DMS153 treated with DMSO at 0.1 percent for 48 hours (cell line): ENCODE data around the gene TM4SF4.

Experiments
- DNase-seq: peaks from one replicate; lab custom pipeline; 2025; ENCODE audit not compliant: unreplicated experiment; lab: John Stamatoyannopoulos, UW

Gene TM4SF4

DNA sequence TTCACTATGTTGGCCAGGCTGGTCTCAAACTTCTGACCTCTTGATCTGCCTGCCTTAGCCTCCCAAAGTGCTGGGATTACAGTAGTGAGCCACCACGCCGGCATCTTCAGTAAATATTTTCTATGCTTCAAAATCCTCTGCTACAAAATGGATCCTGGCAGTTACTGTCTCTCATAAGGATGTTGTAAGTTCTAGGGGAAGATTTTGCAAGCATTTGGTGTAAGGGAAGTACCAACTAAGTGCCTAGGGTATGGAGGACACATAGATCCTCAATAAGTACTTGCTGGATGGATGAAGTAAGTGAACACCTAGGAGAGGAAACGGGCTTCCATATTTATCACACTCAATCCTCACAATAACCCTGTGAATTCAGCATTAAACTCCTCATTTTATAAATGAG lies 6.6 kb downstream of the TM4SF4 start:
- DNase-seq, result no peak

DNA sequence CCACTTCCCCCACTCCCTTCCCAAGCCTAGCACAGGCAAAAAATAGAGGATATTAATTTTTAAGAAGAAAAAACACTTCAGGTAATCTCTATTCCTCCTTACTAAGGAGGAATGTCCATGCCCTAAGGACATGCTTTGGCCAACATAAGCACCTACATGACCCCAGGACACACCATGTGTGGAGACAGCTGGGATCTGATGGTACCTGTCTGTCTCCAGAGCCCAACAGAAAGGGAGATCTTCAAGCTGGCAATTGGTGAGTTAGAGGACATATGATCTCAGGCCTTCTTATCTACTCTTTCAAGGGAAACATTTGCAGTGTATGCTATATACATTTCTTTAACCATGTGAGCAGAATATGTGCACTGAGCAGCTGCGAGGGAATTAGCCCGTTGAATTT lies 7.0 kb downstream of the TM4SF4 start:
- no peak for DNase-seq

DNA sequence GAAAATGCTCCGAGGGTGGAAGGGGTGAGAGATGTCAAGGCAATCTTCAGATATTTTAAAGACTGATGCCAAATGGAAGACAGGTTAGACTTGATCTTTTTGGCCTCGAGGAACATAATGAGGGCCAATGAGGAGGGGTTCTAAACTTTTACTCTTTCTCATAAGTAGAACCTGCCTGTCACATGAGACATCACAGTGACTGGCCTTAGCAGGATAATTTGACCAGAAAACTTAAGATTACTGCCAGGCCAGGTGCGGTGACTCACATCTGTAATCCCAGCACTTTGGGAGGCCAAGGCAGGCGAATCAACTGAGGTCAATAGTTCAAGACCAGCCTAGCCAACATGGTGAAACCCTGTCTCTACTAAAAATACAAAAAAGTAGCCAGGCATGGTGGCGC lies 12.2 kb downstream of the TM4SF4 start:
- DNase-seq, result no peak

DNA sequence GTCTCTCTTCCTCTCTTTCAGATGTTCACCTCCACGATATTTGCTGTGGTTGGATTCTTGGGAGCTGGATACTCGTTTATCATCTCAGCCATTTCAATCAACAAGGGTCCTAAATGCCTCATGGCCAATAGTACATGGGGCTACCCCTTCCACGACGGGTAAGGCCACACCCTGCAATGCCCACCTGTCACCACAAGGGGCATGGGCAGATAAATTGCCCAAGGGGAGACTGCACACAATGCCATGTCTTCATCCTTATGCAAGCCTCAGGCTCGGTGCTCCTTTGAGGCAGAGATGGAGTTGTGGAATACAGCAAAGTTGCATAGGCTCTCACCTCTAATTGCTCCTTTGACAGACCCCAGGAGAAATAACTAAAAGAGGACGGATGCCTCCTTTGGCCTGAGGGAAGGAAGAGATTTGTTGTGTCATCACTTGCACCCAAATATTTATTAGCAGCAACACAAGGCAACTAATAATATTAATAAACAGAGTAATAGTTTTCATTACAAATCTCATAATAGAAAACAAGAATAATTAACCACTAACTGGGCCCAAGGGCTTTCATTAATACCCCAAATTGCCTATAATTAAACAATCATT lies 13.2 kb downstream of the TM4SF4 start:
- no peak for DNase-seq

DNA sequence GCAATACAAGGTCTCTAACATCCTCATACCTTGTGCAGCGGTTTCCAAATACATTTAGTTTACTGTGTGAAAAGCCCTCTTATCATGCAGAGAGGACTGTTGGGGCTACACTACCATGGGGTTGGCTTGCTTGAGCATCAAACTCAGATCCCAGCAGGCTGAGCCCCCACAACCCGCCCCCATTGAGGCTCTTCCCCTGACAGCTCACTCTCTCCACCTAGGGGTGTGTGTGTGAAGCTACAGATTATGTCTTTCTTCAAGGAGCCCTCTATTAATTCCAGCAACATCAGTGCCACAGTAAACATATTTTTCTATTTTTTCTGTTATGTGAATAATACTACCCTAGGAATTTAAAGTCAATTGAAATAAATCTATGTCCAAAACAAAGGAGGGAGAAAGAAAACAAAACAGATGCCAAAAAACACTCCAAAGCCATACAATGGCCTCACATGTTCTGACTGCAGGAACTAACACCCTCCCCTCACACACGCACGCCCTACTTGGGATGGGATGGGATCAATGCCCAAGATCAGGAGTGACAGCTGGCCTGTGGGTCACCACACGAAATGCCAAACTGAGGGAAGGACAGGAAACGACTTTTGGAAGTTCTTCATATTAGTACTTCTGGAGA lies 14.7 kb downstream of the TM4SF4 start:
- no peak for DNase-seq

DNA sequence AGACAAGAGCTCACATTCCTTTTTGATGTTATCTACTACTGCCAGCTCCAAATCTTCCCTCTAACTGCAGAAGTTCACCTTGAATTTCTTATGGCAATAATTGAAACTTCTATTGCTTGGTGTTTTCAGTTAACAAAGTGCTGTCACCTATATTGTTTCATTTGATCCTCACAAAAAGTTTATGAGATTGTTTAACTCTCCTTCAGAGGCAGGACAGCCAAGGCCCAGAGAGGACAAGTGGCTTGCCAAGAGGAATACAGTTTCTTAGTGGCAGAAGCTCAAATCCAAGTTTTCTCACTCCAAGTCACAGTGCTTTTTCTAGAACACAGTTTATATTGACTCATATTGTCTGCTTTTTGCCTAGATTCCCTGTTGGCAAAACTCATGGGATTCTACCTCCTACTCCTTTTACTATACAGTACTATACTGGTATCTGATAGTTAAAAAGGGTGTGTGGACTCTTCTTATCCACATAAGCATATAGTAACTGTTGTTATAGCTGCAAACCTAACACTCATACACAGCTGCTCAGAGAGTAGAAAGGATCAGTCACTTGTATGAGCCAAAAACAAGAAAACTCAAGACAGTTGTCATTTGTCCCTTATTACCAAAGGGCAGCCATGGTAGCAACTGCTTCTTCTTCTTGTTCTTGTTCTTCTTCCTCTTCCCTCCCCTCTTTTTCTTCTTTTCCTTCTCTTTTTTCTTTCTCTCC lies 15.9 kb downstream of the TM4SF4 start:
- DNase-seq, result no peak

DNA sequence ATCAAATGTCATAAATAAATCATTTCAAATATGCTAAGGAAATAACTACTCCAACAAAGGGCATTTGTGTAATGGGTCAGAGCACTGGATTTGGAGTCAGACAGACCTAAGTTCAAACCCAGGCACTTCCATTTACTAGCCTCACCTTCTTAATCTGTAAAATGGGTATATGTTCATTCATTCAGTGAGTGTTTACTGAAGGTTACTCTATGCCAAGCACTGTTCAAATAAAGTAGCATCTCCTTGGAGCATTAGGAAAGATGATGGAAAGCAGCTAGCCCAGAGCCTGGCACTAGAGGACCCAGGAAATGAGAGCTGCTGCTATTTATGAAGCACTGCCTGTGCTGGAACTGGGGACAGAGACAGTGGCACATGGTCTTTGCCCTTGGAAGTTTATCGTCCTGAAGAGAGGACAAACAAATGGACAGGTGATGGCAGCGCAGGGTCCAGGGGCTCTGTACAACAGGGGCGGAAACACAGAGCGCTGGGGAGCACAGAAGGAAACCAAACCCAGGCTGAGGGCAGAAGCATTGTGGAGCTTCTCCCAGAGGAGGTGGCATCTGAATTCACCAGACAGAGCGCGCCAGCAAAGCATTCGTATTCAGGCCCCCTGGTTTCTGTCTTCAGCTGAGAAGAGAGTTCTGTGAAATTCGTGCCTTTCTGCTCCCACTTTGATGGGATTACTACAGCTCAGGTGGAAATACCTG lies 19.0 kb downstream of the TM4SF4 start:
- no peak for DNase-seq

DNA sequence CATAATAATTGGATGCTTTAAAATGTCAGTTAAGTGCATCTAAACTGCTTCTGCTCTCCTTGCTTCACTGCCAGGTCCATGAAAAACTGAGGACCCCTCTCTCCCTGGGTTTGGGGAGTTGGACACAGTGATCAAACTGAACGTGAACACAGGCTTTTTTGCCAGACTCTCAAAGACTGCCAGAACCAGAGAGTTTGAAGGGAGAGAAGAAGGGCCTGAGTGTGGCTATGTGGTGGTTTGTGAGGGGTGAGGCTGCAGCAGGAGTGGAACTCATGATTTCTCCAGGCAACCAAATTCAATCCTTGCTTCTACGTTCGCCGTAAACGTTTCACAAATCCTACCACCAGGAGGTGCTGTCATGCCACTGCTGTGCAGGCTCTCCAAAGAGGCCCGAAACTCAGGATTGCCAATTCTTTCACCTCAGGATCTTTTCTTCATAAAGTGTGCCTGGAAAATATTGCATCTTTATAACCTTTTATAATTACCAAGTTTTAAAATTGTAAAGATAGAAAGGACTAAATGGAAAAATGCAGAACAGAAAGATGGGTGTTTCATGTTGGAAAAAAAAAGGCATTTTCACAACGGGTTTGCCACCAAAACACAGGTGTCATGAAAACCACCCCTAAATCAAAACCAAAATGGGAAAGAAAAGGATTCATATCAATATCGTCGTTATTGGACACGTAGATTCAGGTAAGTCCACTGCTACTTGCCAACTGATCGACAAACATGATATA lies 19.7 kb downstream of the TM4SF4 start:
- DNase-seq, result no peak

DNA sequence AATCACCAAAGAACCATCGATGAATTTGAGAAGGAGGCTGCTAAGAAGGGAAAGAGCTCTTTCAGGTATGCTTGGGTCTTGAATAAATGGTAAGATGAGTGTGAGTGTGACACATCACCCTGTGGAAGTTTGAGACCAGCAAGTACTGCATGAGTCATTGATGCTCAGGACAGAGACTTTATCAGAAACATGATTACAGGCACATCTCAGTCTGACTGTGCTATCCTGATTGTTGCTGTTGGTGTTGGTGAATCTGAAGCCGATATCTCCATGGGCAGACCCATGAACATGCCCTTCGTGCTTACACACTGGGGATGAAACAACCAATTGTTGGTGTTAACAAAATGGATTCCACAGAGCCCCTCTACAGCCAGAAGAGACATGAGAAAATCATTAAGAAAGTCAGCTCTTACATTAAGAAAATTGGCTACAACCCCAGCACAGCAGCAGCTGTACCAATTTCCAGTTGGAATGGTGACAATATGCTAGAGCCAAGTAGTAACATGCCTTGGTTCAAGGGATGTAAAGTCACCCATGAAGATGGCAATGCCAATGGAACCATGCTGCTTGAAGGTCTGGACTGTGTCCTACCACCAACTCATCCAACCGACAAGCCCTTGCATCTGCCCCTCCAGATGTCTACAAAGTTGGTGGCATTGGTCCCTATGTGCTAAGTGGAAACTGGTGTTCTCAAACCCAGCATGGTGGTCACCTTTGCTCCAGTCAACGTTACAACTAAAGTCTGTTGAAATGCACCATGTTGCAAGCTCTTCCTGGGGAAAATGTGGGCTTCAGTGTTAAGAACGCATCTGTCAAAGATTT lies 20.5 kb downstream of the TM4SF4 start:
- DNase-seq, result no peak

DNA sequence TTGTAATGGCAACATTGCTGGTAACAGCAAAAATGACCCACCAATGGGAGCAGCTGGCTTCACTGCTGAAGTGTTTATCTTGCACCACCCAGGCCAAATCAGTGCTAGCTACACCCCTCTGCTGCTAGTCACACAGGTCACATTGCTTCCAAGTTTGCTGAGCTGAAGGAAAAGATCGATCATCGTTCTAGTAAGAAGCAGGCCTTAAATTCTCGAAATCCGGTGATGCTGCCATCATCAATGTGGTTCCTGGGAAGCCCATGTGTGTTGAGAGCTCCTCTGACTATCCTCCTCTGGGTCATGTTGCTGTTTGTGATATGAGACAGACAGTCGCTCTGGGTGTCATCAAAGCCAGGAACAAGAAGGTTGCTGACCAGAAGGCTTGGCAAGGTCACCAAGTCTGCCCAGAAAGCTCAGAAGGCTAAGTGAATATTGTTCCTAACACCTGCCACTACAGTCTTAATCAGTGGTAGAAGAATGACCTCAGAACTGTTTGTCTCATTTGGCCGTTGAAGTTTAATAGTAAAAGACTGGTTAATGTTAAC lies 21.2 kb downstream of the TM4SF4 start:
- no peak for DNase-seq

DNA sequence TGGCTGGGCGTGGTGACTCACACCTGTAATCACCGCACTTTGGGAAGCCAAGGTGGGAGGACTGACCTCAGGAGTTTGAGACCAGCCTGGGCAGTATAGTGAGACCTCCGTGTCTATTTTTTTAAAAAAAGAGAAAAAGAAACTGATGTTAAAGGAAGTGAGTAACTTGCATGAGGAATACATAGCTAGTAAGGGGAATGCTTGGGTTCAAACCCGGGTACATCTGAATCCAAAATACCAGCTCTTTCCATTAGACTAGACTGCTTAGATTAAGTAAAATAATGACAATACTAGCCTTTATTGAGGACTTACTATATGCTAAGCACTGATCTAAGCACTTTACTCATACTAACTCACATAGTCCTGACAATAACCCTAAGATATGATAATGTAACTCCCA lies 22.4 kb downstream of the TM4SF4 start:
- no peak for DNase-seq

DNA sequence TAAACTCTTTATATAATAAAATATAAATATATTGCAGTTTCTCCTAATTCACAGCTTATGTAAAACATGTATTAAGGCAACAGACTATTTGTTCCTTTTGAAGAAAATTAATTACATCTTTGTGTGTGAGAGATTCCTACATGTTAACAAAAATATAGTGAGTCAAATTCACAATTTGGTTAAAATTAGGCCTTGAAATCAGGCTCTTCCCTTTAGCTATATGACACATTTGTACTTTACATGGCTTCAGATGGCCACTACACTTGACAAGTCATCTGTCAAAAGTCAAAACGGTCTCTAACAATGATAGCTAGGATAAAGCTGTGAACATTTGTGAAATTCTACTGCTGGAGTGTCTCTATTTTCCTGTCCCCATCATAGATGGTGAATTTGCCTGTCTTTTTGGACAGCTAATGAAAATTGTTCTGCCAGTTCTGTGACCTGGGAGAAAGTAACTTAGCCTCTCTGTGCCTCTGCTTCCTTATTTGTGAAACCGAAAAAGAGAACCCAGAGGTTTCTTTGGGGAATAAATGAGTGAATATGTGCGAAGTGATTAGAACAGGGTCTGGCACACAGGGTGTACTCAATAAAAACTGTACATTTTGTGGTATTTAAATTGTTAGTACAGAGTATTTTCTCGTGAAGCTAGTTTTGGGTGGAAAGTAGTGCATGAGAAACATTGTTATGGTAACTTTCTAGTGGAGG lies 23.6 kb downstream of the TM4SF4 start:
- DNase-seq, result no peak

DNA sequence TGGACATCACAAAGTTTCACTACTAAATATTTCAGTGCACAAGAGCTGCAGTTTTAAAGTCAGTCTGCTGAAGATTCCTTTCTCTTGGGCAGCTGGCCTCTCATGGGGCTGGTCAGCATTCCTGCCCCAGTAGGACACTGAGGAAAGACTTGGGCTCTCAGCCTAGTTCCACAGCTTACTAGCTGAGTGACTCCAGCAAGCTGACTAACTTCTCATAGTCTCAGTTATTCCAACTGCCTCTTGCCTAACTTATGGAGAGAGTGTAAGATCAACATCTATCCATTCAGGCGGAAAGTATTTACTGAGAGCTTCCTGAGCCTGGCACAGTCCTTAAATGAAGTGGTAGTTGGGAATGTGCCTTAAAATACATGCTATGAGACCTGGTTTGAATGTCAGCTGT lies 27.0 kb downstream of the TM4SF4 start:
- no peak for DNase-seq

DNA sequence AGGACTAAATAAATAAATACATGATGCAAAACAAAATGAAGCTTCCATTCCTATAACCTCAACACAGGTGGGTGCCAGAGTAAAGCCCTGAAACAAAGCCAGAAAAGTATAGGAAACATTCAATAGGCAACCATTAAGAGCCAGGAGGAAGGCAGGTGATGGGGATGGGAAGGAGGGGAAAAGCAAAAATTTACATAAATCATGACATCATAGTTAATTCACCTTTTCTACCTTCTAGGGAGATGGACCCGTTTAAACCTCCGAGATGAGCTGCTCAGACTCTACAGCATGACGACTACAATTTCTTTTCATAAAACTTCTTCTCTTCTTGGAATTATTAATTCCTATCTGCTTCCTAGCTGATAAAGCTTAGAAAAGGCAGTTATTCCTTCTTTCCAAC lies 27.9 kb downstream of the TM4SF4 start:
- no peak for DNase-seq

DNA sequence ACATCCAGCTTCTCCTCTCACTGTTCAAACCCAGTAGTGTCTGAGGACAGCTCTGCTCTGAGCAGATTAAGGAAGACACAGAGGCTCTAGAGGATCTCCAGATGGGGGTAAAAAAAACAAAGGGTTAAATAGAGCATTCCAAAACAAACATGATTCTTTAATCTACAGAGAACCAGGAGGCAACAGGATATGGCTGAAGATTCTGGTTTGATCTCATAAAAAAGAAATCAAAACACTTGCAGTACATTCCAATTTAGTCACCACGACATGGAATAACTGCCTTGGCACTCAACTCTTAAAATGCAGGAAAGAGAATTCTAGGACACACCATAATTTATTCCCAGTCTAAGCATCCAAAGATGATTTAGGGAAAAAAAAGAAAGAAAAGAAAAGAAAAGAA lies 32.0 kb downstream of the TM4SF4 start:
- DNase-seq, result no peak

DNA sequence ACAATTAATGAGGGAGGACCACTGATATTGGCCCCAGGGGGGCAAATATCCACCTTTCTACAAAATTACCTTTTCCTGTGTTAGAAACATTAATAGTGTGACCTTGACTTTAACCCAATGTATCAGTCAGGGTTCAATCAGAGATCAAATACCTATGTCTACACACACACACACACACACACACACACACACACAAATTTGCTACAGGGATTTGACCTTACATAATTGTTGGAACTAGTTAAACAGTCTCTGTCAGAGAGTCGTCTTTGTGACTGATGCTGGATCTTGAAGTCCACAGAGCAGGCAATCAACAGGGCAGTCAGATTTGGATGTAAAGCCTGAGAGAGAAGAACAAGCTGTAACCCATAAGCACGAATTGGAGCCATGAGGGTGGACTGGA lies 32.5 kb downstream of the TM4SF4 start:
- DNase-seq, result no peak

DNA sequence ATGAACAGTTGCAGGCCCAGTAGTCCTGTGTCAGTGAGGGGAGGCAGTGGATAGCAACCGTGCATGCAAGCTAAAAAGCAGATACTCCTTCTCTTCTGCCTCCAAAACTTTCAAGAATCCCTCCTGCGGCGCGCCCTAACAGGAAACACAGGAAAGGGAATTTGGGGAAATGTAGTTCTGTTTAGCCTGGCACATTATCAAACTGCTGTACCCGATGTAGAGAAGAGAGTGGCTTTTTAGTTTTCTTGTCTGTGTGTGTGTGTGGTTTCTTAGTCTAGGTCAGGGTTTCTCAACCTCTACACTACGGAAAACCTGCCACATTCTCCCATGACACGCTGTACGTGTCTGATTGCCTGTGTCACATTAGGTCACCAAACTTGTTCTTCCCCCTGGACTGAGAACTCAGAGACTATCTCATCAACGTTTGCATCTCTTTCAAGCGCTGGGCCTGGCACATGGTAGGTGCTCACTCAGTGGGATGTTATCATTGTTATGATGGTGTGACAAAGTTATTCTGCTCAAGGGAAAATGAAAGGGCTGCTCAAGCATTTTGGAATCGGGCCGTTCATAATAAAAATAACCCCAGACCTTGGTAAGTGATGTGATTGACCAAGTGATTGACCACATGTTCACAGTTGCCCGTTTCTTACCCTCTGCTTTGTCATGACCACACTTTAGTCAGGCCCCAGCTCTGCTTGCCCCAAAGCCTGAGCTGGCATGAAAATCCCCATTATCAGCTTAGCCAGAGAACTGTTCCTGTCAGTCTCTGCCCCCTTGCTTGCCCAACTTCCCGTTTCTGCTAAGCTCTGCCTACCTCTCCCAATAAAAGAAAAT lies 33.2 kb downstream of the TM4SF4 start:
- no peak for DNase-seq

DNA sequence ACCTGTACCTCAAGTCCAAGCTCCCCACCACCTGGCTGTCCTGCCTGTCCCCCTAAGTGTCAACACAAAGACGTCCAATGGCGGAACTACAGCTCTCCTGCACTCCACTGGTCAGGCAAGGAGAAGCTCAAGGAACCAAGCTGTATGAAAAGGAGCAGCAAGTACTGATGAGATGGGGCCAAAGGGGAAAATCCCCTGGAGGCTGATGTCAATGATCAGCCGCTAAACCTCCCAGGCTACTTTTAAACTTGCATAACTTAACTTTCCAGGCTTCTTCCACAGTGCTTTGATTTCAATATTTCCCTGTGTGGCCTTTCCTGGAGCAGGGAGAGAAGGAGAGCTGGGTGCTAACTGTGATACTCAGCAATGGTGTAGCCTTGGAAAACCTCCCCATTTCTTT lies 35.0 kb downstream of the TM4SF4 start:
- DNase-seq, result no peak

DNA sequence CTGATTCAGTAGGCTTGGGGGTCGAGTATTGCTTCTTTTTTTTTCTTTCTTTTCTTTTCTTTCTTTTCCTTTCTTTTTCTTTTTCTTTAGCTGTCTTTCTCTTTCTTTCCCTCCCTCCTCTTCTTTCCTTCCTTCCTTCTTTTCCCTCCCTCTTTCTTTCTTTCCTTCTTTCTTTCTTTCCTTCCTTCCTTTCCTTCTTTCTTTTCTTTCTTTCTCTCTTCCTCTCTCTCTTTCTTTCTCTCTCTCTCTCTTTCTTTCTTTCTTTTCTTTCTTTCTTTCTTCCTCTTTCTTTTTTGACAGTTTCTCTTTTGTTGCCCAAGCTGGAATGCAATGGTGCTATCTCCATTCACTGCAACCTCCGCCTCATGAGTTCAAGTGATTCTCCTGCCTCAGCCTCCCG lies 36.0 kb downstream of the TM4SF4 start:
- DNase-seq, result no peak
